HG03558 (cell line): ENCODE results near the gene DRC1.

Source experiments
- ATAC-seq: cut with Tn5 transposase; IDR thresholded peaks from one replicate; pipeline ENCODE4 v1.9.1; 2021; ENCODE audit warnings: moderate number of reproducible peaks; ENCODE audit not compliant: unreplicated experiment; ENCODE audit errors: extremely low read depth

DRC1 gene

DNA sequence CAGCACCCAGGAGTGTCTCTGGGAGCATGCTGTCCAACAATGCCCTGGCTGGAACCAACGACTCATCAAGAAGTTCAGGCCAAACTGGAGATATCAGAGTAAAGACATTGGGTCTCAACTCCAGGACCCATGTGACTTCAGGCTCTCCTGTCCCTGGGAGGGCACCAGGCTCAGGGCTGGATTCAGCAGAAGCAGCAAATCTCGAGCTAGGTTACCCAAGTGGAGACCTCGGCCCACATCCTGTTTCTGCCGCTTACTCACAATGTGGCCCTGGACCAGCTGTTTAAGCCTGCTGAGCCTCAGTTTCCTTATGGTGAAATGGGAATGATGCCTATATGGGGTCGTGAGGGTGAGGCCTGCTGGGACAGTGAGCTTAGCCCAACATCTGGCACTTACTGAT is 85.5 kb downstream of the DRC1 start:
- ATAC-seq: no peak

DNA sequence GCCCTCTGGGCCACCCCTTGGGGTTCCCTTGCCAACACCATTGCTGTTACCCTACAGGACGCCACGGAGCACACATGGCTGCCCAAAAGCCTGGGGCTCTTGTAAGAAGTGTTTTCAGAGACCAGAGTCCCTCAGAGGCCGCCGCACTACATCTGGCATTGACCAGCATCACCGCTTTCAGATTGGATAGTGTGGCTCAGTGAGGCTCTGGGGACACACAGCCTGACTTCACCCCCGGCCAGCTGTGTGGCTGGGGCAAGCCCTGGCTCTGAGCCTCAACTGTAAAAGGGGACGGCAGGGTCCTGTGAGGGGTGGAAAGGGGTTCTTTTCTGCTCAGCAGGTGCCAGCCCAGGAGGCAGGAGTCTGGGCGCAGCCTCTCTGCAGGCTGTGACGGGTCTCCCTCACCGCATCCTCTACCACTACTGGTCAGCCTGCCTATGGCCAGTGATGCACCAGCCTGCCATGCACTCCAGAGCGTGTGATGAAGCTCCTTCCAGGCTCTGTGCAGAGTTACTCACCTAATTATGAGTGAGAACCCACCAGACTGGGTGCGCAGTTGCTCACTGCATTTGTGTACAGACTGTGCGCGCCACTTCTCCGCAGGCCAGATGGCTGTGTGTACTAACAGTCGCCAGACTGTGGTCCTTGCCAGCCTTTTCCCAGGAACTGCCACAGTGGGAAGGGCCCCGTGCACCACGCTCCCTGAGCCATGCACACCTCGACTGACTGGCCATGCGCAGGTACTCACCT is 86.9 kb downstream of the DRC1 start:
- no peak for ATAC-seq

DNA sequence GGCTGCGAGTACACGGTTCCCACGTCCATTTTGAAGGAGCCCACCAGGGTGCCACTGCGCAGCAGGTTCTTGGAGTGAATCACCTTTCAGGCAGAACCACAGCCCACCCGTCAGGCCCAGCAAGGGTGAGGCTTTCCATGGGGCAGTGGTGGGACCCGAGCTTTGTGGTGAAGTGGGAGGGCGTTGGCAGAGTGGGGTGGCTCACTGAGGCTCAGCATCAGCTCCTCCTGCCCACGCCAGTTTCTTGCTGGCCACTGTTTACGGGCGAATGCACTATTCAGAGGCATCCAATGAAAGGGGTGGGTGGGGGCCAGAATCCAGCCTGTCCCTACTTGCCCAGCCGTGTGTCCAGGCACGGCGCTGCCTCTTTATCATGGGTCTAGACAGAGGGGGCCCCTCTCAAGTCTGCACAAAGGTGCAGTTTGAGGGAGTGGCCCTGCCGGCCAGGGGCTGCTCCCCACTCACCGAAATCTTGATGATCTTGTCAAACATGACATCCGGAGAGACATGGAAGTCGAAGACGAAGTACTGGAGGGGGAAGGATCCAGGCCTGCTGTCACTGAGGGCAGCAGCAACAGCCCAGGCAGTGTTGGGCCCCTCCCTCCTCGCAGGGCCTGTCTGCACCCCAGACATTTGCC is 87.6 kb downstream of the DRC1 start:
- ATAC-seq: no peak

DNA sequence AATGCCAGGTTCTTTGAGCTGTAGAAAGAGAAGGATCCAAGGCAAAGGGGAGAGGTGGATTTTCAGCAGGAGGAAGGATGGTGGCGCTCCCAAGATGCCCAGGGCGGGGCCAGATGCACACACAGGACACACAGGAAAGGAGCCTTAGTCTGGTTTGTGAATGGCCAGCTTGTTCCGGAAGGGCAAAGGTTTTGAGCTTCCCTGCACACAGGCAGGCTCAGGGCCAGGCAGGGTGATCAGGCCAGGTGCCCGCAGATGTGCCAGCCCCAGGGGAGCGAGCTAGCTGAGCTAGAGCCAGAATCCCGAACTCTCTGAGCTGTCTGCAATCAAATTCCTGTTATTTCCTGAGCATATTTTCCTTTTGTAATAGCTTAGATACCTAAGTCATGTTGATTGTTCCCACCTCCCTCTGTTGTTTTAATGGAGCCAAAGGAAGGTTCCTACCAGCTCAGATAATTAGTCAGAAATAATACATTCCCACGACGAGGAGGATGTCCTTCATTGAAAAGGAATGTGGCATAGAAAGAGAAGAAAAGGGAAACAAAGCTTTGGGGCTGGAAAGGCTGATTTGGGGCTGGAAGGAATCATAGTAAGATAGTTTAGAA is 89.9 kb downstream of the DRC1 start:
- no peak for ATAC-seq

DNA sequence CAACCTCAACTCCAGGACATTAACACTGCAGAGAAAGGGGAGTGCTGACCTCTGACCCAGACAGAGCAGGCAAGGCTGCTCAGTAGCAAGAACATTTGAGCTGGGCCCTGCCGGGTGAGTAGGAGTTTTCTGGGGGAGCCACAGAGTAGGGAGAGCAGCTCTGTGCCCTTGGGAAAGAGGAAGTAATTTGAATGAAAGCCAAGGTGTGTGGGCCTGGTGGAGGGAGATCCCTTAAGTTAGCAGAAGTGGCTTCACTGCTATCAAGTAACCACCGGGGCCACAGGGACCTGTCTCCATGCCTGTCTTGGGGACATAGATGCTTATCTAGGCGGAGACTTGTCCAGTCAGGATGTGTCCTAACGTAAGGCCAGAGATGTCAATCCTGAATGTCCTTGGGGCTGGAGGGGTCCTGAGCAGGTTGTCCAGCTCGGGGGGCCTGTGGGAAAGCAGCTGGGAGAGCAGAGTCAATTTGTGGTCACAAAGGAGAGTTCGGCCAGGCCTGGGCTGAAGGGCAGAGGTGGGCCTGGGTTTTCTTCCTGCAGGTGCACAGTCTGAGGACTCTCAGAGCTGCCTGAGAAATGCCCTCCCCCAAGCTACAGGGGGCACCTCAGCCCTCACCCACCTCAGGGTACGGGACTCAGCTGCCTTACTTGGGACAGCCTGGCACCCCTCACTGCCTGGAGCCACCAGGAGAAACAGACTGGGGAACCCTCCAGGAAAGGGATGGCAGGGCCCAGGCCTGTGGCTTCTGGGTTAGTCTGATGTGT is 91.2 kb downstream of the DRC1 start:
- ATAC-seq: no peak

DNA sequence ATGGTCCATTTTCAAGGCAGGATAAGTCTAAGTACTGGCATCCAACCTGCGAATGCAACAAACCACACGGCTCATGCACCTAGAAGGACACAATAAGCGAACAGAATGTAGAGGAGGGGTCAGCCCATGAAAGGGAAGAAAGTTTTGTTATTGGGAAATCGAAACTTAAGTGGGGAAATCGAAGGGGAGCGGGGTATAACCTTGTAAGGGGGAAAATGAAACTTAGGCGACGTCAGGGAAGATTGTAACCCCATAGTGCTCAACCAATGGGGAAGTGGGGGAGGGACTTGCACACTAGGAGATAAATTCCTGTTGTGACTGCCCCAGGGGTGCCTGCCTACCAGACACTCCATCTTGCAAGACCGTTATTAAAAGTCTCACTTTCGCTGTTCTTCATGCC is 91.8 kb downstream of the DRC1 start:
- no peak for ATAC-seq

DNA sequence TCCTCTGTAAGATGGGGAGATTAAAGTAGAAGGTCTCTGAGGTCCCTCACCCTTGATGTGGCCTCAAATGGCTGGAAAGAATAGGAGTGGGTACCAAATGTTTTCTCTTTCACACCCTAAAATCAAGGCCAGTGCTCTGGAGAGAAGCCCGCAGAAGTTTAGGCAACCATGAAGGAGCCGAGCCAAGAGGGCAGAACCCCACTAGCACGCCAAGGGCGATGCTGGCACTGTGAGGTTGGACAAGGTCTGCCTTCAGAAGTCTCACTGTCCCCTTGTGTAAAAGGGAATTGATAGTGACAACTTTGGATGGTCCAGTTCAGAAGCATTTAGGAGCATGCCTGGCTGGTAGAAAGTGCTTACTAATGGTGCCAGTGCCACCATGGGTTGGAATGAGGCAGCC is 92.5 kb downstream of the DRC1 start:
- ATAC-seq: no peak

DNA sequence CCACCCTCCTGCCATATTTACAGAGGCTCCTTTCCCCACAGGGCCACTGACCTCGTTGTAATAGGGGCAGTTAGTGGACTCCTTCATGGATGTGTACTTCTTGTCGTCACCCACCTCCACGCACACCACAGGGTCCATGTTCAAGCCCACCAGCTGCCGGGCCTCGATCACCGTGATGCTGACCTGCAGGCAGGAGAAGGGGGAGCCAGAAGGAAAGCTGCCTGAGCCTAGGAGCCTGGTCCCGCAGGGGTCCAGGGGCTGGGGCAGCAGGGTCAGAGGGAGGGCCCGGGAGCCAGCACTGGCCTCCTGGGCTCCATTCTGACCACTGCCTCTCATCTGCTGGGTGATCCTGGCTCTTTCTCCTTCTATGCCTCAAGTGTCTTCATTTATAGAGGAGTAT is 93.2 kb downstream of the DRC1 start:
- no peak for ATAC-seq

DNA sequence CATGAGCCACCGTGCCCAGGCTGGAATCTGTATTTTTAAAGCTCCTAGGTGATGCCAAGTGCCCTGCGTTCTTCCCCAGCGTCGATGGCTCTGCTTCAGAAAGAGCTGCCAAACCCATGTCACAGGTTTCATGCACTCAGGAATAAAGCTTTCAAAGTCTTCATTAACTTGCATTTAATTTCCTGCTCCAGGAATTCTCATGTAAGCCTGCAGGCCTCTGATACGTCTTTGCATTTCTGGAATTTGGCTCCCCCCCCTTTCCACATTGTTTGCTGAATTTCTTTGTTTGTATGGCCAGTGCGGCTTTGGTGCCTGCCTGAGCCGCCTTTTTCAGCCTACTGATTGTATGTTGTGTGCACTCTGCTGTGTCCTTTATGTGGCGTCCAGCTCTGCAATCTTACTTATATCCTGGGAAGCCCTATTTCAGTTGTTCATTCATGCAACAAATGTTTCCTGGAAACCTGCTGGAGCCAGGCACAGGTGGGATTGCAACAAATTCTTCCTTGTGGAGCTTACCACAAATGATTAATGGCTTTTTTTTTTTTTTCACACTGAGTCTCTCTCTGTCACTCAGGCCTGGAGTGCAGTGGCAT is 94.1 kb downstream of the DRC1 start:
- no peak for ATAC-seq

DNA sequence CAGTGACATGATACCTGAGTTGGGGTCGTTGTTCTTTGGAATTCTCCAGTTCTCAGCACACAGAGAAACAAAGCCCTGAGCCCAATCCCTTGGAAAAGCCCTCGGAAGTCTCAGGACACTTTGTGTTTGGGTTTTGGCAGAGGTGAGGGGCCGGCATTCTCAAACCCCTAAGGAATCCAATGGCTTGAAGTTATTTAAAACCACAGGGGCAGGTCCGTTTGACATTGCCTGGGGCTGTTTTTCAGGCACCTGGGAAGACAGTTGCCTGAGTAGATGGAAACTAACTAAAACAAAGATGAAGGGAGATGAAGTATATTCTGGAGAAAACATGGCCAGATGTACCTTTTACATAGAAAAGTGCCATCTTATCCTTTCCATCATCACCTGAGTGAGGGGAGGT is 98.7 kb downstream of the DRC1 start:
- no peak for ATAC-seq

DNA sequence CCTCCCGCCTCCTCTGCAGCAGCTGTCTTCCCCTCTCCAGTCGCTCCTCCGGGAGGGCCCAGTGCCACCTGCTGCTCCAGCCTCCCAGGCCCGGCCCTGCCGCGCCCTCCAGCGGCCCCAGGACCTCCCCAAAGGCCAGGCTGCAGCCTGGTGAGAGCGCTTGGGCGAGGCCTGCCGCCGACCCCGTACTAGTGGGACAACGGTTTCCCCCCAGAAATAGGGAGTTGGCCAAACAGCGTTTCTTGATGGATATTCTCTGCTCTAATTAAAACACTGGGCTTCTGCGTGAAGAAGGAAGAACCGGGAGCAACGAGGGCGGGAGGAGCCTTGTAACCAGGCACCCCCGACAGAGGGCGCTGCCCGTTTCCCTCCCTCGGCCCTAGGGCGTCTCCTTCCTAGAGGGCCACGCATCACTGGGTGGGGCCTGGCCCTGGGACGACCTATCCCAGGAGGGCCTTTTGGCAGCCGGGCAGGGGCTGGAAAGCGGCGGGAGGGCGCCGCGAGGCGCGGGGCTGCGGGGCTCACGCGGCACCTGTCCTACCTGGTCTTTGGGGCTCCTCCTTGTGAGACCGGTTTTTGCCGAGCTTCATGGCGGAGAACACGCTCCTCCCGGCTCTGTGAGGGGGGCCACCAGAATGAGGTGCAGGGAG is 101.6 kb downstream of the DRC1 start:
- no peak for ATAC-seq

DNA sequence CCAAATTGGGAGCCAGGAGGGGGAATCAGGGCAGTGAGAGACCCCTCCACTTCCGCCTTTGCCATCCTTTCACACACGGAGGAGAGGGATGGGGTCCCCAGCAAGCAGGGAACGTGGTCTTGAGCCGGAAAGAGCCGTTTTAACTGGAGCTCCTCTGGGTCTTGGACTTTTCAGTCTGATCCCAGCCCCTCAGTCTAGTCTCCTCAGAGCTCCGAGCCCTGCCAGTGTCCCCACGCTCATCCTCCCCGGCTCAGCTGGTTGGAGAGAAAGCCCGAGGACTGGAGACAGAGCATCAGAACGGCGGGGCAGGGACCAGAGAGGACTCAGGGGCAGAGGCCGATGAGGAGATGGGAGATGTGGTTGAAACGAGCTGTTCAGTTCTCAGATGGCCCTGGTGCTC is 102.3 kb downstream of the DRC1 start:
- no peak for ATAC-seq

DNA sequence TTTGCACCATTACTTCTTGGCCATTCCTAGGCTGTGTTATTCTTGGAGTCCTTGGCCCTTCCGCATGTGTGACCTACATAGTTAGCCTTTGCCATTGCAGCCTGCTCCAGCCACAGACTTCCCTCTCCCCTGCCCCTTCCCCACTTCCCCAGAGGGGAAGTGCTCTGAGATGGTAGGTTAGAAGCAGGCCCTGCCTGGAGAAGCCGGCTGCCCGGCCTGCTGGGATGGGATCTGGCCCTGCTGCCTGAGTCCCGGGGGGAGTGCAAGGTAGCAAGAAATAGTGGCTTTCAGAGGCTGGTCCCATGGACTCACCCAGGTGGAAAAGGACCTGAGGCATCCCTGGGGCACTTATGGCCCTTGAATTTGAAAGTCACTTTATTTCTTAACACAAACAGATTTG is 104.6 kb downstream of the DRC1 start:
- ATAC-seq: no peak
